GM19025 (cell line): ENCODE data around the gene RPS6KA2.
"Not testable (repeated sequence)": the region's sequence is repeated elsewhere in the genome, so short reads cannot be mapped to it uniquely, and the experiment has no call there.

Experiments
- ATAC-seq: cut with Tn5 transposase; IDR thresholded peaks from one replicate; pipeline ENCODE4 v1.9.1; 2021; ENCODE audit warnings: mild to moderate bottlenecking, low read depth, moderate library complexity; ENCODE audit not compliant: unreplicated experiment

RPS6KA2 gene

DNA sequence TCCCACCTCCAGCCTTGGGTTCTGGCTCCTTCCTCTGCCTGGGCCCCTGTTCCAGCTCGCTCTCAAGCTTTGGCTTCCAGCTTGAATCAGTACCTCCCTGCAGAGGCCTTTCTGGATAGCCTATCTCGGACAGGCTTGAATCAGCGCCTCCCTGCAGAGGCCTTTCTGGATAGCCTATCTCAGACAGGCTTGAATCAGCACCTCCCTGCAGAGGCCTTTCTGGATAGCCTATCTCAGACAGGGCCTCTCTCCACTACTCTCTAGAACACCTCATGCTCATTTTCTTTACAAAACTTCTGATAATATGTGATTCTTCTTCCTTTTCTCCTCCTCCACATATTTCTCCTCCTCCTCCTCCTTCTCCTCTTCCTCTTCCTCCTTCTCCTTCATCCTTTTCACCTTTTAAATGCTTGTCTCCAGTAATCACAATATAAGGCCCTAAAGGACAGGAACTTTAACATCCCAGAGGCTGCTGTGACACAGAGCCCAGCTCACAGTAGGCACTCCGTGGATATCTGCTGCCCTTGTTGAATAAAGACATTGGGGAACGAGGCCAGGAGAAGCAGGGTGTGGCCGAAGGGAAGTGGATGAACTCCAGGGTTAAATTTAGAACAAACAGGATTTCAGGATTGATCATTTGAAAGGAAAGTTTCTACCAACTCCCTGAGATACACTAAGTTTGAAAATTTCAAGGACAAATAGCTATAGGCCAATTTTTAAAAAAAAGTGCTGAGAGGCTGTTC, 9.3 kb upstream of the RPS6KA2 start:
- ATAC-seq = no peak

DNA sequence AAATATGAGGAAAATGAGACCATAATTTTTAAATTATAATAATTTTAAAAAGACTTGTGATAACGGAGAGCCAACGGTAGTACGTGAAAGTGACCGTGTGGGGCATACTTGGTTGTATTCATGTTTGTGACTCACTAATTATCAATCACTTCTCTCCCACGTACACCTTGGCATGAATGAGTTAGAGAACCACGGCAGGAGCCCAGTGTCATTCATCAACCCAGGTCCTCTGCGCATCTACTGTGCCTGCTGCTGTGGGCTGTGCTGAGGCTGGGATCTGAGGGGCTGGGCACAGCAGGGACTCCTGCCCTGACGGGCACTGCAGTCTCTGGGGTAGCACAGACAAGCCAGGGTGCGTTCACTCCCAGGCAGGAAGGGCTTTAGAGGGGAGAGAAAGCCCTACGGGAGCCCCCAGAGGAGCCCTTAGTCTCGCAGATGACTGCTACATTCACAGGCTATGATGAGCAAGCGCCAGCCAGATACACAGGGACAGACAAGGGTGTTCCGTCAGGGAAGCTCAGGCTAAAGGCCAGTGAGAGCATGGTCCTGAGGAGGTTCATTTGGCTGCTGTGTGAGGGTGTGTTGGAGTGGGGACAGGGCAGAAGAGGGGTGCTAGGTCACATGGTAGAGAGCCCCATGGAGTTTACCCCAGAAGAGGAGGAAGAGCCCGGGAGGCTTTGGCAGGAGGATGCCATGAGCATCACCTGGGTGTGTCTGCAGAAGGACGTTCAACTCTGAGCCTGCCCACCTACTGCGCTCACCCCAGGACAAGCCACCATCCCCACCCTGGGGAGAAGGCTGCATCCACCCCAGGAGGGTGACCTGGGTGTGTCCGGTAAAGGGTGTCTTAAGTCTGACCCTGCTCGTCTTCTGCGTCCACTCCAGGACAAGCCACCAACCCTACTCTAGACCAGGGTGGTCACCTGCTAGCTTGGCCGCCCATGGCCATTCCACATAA, 8.2 kb upstream of the RPS6KA2 start:
- no peak for ATAC-seq

DNA sequence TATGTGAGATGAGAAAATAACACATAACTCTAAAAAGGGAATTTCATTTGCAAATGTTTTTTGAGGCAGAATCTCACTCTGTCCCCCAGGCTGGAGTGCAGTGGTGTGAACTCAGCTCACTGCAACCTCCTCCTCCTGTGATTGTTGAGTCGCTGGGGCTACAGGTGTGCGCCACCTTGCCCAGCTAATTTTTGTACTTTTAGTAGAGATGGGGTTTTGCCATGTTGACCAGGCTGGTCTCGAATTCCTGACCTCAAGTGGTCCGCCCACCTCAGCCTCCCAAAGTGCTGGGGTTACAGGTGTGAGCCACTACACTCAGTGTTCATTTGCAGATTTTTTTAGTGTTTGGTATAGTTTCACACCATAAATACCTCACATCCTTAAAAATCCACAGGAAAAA, 7.5 kb upstream of the RPS6KA2 start:
- not testable (repeated sequence) for ATAC-seq

DNA sequence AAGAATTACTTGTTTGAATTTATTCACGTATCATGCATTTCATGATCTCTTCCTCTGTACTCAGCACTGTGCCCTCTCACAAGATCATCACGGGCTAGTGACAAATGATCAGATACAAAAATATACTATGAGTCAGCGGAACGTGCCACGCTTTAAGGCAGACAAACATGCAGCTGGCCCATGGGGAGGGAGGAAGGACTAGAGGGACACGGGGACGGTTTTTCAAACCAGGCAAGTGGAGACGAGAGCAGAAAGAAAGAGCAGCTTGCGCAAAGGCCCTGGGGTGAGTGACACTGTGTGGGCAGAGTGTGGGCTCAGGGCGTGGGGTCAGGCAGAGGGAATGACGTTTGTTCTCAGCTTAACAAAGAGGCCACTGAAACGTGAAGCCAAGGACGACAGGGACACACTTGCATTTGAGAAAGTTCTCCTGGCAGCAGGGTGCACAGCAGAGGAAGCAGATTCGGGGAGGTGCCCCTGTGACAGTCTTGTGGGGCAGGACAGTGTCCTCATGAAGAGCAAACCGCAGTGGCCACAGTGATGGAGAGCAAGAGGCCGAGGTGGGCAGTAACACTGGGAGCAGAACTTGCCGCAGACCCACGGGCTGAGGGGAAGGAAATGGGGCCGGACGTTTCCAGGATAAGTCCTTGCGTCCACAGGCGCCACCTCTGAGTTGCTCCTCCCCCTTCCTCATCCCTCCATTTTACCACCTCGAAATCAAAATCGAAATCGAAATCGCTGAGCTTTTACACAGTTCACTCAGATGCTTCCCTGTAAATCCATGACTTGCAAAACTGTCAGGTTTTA, 6.9 kb upstream of the RPS6KA2 start:
- ATAC-seq = no peak

DNA sequence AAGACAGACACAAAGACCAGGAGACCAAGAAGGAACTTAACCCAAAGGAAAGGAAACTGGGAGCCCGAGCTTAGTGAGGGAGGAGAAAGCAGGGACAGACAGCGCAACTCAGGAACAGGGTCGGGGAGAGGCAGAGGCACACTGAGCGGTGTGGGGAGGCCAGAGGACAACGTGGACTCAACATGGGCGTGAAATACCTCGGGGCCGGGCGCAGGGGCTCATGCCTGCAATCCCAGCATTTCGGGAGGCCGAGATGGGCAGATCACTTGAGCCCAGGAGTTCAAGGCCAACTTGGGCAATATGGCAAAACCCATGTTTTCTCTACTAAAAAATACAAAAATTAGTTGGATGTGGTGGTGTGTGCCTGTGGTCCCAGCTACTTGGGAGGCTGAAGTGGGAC, 5.7 kb upstream of the RPS6KA2 start:
- no peak for ATAC-seq

DNA sequence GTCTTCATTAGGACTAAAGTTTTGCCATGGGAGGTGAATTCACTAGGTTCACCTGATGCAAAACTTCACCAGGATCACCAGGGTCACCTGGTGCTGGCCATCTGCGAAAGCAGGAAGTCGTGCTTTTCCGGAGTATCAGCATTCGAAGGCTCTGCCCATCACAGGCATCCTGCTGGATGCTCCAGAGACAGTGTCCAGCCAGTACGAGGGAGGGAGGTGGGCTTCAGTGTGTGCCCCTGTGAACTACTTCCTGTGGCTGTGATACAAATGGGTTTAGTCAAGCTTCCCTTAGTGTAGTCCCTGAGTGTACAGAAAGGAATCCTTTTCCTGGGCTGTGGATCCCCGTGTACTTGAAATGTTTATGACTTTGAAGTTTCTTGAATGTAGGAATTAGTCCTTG, 3.4 kb upstream of the RPS6KA2 start:
- ATAC-seq = no peak

DNA sequence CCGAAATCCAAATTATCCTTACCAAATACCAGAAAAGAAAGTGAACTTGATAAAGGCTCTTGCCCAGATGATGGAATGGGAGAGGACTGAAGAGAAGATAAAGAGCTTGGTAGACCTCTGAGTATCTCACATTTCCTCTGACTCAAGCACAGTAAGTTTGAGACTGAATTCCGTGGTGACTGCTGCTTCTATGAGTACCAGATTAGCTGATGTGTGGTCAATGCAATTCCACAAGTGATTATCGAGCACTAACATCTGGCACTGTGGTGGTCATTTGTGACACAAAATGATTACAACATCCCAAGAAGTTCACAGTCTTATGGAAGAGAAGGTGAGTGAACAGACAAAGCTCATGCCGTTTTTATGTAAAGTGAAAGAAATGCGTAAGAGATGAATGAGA, 2.6 kb upstream of the RPS6KA2 start:
- no peak for ATAC-seq

DNA sequence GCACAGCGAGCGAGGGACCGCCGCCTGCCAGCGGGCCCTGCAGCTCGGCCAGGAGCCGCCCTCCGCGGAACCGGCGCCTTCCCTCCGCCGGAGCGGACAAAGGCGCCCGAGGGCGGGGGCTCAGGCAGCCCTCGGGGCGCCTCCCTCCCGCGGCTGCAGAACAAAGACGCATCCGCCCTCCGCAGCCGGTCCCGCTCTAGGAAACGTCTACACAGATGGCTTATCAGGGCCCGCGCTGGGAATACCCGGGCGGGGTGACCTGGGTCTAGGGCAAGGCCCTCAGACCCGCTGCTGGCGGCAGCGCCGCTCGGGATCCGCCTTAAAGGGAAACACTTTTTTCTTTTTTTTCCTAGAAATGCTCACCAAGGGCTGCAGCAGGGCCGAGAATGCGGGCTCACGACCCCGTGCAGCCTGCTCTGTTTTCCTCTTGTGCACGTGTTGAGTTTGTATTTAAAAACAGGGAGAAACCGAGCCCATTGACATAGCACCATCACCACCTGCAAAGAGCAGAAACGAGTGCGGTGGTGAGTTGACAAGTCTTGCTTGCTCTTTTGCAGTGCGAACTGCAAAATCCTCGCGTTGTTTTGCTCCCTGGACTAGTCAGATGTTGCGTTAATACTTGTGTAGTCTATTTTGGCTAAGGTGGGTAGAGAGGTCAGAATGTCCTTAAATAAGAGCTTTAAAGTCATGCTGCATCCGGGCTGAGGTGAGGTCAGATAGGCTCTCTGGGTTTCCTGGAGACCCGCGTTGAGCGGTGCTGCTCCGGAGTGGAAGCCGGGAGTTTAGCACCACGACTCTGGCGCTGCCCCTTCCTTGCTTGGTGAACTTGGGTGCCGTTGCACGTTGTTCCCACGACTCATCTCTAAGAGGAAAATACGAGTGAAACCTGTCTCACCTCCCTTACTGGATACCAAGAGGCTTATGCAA, 1.1 kb upstream of the RPS6KA2 start:
- peak; percentile 23 for ATAC-seq

DNA sequence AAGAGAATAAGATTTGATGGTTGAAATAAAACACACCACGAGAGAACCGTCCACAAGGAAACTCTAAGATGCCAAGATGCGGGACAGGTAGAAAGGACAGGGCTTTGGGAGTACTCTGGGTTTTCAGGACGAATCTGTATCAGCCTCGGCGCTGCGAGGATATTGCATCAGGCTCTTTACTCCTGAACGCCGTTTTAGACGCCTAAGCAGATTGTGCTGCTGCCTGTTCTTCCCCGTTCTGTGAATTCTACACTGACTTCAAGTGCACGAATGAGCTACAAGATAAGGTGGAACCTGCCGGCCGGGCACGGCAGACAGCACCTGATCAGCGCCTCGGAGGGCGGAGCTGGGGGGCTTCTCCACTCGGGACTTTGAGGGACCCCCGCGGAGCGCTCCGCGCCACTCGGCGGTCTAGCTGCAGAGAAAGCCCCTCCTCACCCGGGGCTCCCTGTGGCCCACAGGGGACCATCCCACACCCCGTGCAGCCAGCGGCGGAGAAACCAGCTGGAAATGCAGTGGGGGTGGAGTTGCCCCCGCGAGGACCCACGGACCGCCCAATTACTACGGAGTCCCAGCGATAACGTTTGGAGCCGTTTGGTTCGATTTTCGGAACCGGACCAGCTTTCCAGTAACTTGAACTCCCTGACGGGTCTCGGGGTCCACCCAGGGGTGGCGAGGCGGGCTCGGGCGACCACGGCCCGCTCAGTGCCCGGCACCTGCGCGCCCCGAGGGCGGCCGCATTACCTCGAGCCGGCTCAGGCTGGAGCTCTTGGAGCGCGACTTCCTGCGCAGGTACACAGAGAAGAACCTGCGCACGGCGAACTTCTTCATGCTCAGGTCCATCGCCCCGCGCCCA, 646 bp downstream of the RPS6KA2 start:
- no peak for ATAC-seq

DNA sequence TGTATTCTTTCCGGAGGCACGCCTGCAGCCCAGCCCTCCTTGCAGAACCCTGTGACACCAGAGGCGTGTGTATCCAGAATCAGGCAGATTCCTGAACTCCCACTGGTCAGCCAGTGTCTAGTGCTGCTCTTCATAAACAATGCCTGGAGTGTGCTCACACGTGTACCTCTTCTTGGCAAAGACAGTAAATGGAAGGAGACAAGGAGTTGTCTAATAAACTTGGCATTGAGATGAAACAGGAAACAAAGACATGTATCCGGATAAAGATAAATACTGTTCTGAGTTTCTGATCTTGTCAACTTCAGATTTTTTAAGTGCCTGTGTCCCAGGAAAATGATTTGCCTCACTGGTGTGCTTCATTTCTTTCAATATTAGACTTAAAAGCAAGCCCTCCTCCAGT, 1.7 kb downstream of the RPS6KA2 start:
- no peak for ATAC-seq

DNA sequence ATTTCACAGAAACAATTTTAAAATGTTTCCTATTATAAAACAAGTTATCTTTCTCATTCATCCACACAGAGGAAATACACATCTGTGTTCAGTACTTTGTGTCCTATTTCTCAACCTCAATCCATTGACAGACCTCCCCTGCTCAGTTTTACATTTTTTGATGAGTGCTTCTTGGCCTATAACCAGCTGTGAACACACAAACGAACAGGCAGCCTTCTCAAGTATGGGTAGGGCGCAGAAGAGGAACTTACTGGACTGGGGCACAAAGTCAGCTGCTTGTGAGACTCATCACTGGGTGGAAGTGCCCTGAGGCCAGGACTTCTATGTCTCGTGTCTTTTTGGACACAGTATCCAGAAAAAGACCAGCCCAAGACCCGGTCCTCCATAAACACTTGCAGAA, 2.8 kb downstream of the RPS6KA2 start:
- ATAC-seq = no peak

DNA sequence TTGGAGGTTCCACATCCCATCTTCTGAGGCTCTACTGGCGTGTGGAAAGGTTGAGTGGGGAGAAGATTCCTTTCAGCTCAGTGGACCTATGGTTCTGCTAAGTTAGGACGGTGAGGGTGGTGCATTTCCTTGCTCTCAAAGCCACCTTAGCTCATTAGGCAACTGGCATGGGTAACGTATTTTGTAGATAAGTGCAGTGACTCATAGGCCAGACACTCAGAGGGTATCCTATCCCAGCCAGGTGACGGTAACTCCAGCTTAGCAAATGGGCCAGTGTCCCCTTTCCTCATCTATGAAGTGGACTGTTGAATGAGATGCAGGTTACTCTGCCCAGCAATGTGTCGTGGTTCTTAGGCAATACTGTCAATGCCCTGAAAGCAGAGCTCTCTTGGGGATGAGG, 3.7 kb downstream of the RPS6KA2 start:
- ATAC-seq = no peak

DNA sequence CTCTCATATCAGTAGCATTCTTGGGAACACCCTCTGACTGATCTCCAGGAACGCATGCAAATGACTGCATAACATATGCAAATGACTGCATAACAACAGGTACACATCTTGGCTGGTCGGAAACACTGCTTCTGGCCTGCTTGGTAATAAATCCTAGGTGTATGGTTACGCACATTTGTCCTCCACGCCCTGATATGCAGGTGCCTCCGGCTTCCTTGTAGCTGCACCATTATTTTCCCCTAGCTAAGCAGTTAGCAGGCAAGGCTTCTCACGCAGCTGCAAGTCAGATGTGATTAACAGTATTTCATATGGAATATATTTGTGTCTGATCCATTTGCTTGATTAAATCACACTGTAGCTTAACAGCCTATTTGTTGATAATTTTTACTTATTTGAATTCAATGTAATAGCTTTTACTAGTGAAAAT, 5.9 kb downstream of the RPS6KA2 start:
- ATAC-seq = no peak

DNA sequence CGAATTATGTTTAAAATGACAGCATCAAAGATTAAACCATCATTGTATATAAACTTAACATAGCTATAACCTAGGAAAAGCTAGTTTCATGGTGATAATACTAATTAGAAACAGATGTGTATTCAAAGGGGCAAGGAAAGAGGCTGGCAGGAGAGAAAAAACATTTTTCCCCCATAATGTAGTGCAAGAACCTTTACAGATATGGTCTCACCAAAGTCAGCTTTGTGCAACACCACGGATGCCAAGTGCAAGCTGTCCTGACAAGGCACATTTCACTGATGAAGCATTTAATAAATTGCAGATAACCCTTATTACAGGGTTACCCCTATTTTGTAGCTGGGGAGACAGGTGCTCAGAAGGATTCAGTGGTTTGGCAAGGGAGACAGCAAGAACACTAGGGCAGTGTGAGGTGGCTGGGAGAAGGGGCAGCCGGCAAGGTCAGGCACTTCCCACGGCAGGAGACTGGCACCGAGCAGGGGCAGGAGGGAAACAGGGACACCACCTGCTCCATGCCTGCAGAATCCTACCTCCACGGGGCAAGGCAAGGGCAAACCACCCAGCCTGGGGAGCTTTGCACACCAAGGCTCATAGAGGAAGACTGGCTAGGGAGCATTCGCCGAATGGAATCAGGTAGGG, 6.5 kb downstream of the RPS6KA2 start:
- ATAC-seq = no peak

DNA sequence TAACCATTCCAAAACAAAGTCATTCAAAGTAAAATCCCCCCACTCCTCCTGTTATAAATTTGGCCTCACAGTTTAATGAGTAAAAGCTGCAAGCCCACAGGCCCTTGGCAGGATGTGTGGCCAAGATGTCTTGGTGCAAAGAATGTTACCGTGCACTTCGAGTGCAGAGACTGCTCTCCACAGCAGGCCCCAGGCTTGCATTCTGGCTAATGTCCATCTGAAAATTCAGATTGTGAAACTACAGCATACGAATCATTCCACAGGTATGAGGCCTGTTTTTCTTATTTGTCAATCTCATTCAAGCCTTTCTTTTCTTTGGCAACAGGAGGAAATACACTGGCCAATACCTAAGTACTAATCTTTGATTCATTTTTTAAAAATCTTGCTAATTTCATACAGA, 7.1 kb downstream of the RPS6KA2 start:
- no peak for ATAC-seq

DNA sequence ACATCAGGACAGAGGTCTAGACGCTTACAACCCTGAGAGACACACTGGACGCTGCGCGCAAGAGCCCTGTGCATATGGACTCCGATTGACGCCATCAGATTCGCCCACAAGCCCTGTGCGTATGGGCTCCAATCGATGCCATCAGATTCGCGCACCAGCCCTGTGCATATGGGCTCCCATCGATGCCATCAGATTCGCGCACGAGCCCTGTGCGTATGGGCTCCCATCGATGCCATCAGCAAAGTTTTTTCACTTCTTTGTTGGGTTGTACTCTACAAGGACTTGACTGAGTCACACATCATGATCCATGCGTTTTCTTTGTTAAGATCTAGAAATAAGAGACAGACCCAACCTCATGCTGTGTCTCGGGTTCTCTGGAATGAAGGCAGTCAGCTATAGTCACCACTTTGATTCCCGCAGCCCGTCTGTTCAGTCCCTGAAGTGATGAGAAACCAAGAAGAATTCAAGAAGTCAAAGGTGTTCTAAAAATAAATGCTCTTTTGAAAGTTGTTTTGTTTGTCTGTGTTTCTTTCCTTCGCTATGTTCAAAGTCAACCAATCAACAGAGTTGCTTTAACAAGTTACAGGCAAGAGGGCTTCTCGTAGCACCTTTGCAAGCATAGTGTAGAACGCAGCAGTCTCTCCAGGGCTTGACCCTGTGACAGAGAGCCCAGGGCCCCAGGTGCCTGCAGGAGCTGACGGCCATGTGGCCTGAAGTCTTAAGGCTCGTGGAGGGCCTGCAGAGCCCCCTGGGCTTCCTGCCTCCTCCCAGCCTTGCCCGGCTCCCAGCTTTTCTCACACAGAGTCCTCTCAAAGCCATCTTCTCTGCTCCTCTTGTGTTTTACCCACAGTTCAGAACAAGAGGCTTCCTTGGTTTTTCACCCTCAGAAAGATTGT, 7.9 kb downstream of the RPS6KA2 start:
- ATAC-seq = no peak

DNA sequence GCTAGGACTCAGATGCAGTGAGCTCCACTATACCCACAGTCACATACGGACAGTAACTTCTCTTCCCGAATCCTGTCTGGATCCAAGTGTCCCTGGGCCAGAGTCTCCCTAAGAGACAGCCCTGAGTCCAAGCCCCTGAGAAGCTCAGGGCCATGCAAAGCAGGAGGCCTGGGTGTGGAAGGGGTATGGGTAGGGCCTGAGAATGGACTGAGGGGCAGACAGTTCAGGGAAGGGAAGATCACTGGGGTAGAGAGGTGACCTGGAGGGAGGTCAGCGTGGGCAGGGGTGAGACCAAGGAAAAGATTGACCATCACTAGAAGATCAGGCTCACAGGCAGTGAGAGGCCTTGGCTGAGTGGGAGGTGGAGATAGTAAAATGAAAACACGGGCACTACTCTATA, 8.8 kb downstream of the RPS6KA2 start:
- no peak for ATAC-seq

DNA sequence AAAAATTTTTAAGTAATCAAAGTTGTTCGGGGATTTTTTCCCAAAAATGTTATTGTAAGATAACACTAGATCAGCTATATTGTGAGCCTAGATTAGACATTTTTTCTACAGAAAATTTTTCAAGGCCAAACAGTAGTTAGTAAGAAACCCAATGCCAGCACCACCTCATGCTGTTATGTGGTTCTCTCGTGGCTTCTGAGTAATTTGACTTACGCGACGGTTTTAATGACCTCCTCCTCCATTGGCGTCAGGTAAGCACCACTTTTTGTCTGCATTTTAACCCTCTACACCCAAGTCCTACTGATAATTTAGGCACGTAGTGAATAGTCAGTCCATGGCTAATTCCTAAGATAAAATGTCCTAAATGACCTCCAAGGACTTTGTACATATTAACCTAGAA, 9.7 kb downstream of the RPS6KA2 start:
- ATAC-seq = no peak
